Measurements from ENCODE around the gene HOXB1. TPM values are rescaled to one million over a fixed set of nuclear protein-coding genes. Genes with fewer than 3 reads are reported as not detected.

Gene HOXB1
- total and polyA plus RNA-seq, 4 donors: 0.63 TPM; not detected in 3

DNA sequence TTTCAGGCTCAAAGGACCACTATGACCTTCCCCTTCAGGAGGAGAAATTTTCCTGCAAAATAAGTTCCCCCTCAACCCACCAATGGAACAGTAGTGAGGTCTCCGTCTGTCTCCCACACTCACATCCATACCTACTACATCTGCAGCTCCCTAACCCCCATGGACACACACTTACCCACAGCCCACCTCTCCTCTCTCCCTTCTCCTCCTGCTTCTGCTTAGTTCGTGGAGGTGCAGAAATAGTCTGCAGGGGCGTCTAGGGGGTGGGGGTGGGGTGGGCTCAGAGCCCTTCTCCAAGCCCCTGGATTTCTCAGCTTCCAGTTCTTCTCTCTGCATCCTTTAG, 38.4 kb upstream of the HOXB1 start:
- Histone ChIP-seq H3K4me3 (ENCODE audit: low read length in 2 of 2) (peak overlapping the region in 1 of 2 donors; percentile 24), H3K27me3 (ENCODE audit: control insufficient read depth in 1 of 2, insufficient read depth in 2 of 2, low read length in 1 of 2) (no peaks in the 10 kb centered on the region), H3K27ac (ENCODE audit: low read depth in 1 of 2, low read length in 2 of 2) (no peak overlapping the region), H3K4me1 (ENCODE audit: control insufficient read depth in 1 of 2, insufficient read depth in 2 of 2, low read length in 2 of 2) (peaks cover 0 to 7% of the 10 kb centered on the region in 2 donors), H3K36me3 (ENCODE audit: control insufficient read depth in 1 of 2, insufficient read depth in 2 of 2, low read length in 1 of 2) (no peaks in the 10 kb centered on the region), H3K9me3 (ENCODE audit: control insufficient read depth, low read length) (no peaks in the 10 kb centered on the region)
- DNase-seq (peak in 1 of 2 donors; percentile 33), ATAC-seq (ENCODE audit: low FRiP score) (no peak)
- intact Hi-C loops (cut with DNase I): no loop called here
- WGBS, 2 donors: 49 to 58% methylated on average over 3 of the region's 3 CpGs

DNA sequence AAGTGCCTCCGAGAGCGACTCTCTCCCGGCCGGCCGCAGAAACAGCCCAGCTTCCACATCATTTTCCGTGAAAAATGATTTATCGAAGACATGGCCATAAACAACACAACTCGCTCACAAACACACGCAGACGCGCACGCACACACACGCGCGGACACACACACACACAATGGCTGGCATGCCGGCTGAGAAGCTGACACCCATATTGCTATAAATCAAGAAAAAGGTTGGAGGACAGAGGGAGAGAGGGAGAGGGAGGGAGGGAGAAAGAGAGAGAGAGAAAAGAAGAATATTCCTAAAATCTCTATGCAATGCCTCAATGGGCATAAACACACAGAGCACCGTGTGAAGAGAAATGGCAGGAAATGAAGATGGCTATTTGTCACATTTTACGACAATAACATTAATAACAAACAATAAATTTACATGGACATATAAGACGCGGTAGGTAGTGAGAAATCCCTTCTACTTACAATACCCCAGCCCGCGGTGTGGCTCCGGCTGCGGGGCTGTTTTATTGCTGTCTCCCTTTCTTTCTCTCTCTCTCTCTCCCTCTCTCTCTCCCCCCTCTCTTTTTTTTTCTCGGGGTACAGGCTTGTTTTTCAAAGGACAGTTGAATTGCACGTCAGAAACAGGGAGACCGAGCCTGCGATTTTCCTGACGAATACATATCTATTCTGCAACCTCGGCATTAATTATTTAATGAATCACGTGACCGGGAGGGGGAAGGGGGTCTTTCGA, 37.9 kb upstream of the HOXB1 start:
- intact Hi-C loops (cut with DNase I): no loop called here
- ATAC-seq (ENCODE audit: low FRiP score) (no peak), DNase-seq (no peak)
- H3K4me3 ChIP-seq (ENCODE audit: low read length in 2 of 2): peak overlapping the region in 1 of 2 donors; percentile 24
- H3K27ac ChIP-seq (ENCODE audit: low read depth in 1 of 2, low read length in 2 of 2): no peak overlapping the region
- H3K4me1 ChIP-seq (ENCODE audit: control insufficient read depth in 1 of 2, insufficient read depth in 2 of 2, low read length in 2 of 2): peaks cover 0 to 7% of the 10 kb centered on the region in 2 donors
- no peaks in the 10 kb centered on the region for H3K27me3 ChIP-seq (ENCODE audit: control insufficient read depth in 1 of 2, insufficient read depth in 2 of 2, low read length in 1 of 2)
- H3K36me3 ChIP-seq (ENCODE audit: control insufficient read depth in 1 of 2, insufficient read depth in 2 of 2, low read length in 1 of 2): no peaks in the 10 kb centered on the region
- WGBS, 2 donors: 27 to 53% methylated on average over 33 of the region's 33 CpGs
- H3K9me3 ChIP-seq (ENCODE audit: control insufficient read depth, low read length): no peaks in the 10 kb centered on the region

DNA sequence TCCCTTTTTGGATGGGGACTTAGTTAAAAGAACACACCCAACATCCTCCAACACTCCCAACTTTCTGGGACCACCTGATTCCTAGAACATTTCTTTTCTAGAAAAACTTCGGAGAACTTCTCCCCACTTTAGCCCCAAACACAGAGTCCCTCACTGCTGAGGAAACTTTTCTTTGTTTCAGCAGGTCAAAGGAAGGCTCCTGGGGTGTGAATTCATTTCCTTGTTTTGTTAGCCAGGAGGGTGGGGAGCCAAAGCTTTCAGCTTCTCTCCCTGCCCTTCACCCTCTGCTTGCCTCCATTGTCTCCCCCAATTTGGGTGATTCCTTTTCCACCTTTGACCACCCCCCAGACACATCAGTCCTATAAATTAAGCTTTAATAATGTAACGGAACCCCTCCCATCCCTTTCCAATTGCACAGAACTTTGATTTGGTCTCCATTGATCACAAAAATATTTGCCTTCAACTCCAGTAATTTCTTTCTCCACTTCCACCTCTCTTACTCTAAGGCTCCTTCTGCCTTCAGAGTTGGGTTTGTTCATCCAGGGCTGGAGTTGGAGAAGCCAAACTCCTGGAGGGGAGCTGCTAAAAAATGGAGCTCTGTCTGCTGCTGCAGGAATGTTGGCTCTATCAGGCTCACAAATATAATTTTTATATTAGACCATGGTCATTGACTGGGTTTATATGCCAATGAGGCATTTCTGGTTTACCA, 37.0 kb upstream of the HOXB1 start:
- H3K9me3 ChIP-seq (ENCODE audit: control insufficient read depth, low read length): no peaks in the 10 kb centered on the region
- intact Hi-C loops (cut with DNase I): no loop called here
- ATAC-seq (ENCODE audit: low FRiP score) (no peak), DNase-seq (no peak)
- no peak overlapping the region for H3K27ac ChIP-seq (ENCODE audit: low read depth in 1 of 2, low read length in 2 of 2)
- H3K27me3 ChIP-seq (ENCODE audit: control insufficient read depth in 1 of 2, insufficient read depth in 2 of 2, low read length in 1 of 2): no peaks in the 10 kb centered on the region
- H3K4me1 ChIP-seq (ENCODE audit: control insufficient read depth in 1 of 2, insufficient read depth in 2 of 2, low read length in 2 of 2): peaks cover 0 to 7% of the 10 kb centered on the region in 2 donors
- 89 to 91% methylated on average over 2 of the region's 2 CpGs for WGBS, 2 donors
- no peaks in the 10 kb centered on the region for H3K36me3 ChIP-seq (ENCODE audit: control insufficient read depth in 1 of 2, insufficient read depth in 2 of 2, low read length in 1 of 2)
- H3K4me3 ChIP-seq (ENCODE audit: low read length in 2 of 2): no peak overlapping the region

DNA sequence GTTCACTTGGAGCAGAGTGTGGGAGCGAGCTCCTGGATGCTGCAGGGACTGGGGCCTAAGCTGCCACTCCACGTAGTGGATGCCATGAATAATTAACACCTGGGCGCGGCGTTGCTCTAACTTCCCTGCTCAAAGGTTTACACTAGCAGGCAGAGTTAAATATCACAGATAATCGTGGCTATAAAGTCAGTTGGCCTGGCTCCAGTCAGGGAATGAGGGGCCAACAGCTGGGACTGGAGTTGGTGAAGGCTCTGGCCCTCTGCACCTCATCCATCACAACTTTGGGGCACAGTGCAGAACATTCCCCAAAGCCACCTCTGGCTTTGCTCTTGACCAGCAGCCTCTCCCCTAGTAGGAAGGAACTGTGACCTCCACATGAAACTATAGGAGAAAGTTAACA, 36.4 kb upstream of the HOXB1 start:
- no peak overlapping the region for H3K27ac ChIP-seq (ENCODE audit: low read depth in 1 of 2, low read length in 2 of 2)
- intact Hi-C loops (cut with DNase I): no loop called here
- H3K4me3 ChIP-seq (ENCODE audit: low read length in 2 of 2): no peak overlapping the region
- no peak for DNase-seq
- no peaks in the 10 kb centered on the region for H3K27me3 ChIP-seq (ENCODE audit: control insufficient read depth in 1 of 2, insufficient read depth in 2 of 2, low read length in 1 of 2)
- H3K9me3 ChIP-seq (ENCODE audit: control insufficient read depth, low read length): no peaks in the 10 kb centered on the region
- H3K4me1 ChIP-seq (ENCODE audit: control insufficient read depth in 1 of 2, insufficient read depth in 2 of 2, low read length in 2 of 2): peaks cover 0 to 7% of the 10 kb centered on the region in 2 donors
- WGBS, 2 donors: 75 to 82% methylated on average over 6 of the region's 6 CpGs
- ATAC-seq (ENCODE audit: low FRiP score): no peak
- no peaks in the 10 kb centered on the region for H3K36me3 ChIP-seq (ENCODE audit: control insufficient read depth in 1 of 2, insufficient read depth in 2 of 2, low read length in 1 of 2)

DNA sequence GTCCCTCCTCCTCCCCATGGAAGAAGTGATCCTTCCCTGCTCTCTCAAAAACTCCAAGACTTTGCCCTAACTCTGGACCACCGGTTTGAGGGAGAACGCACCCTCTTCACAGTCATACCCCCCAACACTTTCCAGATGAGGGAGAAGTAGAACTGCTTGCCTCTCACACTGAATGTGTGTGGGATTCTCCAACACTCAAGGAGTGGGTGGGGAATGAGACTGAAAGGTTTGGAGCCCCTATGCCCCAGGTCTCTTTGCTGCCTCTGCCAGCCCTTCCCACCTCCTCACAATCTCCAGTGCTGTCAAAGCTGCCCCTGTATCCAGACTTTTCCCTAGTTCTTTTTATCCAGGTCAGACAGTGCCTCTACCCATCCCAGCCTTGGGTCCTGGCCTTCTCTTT, 35.9 kb upstream of the HOXB1 start:
- Histone ChIP-seq H3K27me3 (ENCODE audit: control insufficient read depth in 1 of 2, insufficient read depth in 2 of 2, low read length in 1 of 2) (no peaks in the 10 kb centered on the region), H3K4me1 (ENCODE audit: control insufficient read depth in 1 of 2, insufficient read depth in 2 of 2, low read length in 2 of 2) (peaks cover 0 to 7% of the 10 kb centered on the region in 2 donors), H3K27ac (ENCODE audit: low read depth in 1 of 2, low read length in 2 of 2) (no peak overlapping the region), H3K9me3 (ENCODE audit: control insufficient read depth, low read length) (no peaks in the 10 kb centered on the region), H3K36me3 (ENCODE audit: control insufficient read depth in 1 of 2, insufficient read depth in 2 of 2, low read length in 1 of 2) (no peaks in the 10 kb centered on the region), H3K4me3 (ENCODE audit: low read length in 2 of 2) (no peak overlapping the region)
- intact Hi-C loops (cut with DNase I): no loop called here
- ATAC-seq (ENCODE audit: low FRiP score): no peak
- 49 to 67% methylated on average over 2 of the region's 2 CpGs for WGBS, 2 donors
- no peak for DNase-seq

DNA sequence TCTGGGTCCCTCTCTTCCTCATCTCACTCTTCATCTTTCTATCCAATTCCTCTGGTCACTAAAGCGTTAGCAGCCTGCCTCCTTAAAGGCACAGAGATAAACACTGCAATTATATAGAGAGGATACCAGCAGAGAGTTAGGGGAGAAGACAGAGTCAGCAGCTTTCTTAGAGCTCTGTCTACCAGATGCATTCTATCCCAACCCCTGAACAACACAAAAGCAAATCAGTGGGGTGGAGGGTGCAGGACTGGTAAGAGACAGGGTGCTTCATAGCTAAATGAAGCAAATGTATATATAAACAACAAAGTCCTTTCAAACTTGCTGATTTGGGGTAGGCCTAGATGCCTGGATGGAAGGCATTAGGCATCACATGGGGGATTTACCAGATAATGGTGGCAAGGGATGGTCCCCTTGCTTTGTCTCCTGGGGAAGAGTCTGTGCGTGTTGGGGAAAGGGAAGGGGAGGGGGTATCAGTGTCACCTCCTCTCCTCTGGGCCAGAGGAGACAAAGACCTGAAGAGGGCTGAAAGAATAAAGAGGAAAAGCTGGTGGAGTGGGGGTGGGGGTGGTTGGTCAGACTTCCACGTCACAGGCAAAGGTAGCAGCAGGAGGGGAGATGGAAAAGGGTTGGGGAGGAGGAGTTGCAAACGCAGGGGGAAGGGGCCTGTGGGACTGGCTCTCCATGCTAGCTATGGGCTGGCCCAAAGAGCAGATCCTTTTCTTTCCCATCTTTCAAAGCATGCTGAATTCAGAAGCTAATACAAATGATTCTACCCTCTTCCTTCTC, 35.3 kb upstream of the HOXB1 start:
- no peak overlapping the region for H3K27ac ChIP-seq (ENCODE audit: low read depth in 1 of 2, low read length in 2 of 2)
- no peaks in the 10 kb centered on the region for H3K36me3 ChIP-seq (ENCODE audit: control insufficient read depth in 1 of 2, insufficient read depth in 2 of 2, low read length in 1 of 2)
- ATAC-seq (ENCODE audit: low FRiP score) (no peak), DNase-seq (no peak)
- no peaks in the 10 kb centered on the region for H3K9me3 ChIP-seq (ENCODE audit: control insufficient read depth, low read length)
- H3K4me1 ChIP-seq (ENCODE audit: control insufficient read depth in 1 of 2, insufficient read depth in 2 of 2, low read length in 2 of 2): peaks cover 0 to 7% of the 10 kb centered on the region in 2 donors
- WGBS, 2 donors: 89 to 91% methylated on average over 4 of the region's 4 CpGs
- intact Hi-C loops (cut with DNase I): no loop called here
- no peaks in the 10 kb centered on the region for H3K27me3 ChIP-seq (ENCODE audit: control insufficient read depth in 1 of 2, insufficient read depth in 2 of 2, low read length in 1 of 2)
- H3K4me3 ChIP-seq (ENCODE audit: low read length in 2 of 2): no peak overlapping the region

DNA sequence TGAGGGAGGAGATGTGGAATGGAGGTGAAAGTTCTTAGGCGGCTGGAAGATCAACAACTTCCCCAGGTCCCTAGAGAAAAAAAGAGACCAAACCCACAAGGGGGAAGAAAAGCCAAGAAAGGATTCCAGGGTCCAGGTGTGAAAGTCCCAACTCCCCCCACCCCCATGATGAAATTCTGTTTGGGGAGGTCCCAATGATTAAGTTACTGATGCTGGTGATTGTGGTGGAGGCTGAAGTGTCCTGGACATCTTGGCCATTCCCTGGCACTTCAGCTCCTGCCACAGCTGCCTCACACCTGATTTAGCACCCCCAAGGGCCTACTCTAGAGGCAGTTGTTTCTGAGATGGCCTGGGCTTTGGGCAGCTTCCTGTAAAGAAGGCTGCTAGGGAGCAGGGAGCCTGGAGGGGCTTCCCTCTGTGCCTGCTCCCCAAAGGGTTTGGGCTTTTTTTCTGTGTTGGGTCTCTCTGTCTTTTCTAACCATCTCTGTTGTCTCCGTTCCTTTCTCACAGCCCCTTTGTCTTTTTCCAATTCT, 34.3 kb upstream of the HOXB1 start:
- Histone ChIP-seq H3K4me3 (ENCODE audit: low read length in 2 of 2) (peak overlapping the region in 1 of 2 donors; percentile 60), H3K36me3 (ENCODE audit: control insufficient read depth in 1 of 2, insufficient read depth in 2 of 2, low read length in 1 of 2) (no peaks in the 10 kb centered on the region), H3K27me3 (ENCODE audit: control insufficient read depth in 1 of 2, insufficient read depth in 2 of 2, low read length in 1 of 2) (no peaks in the 10 kb centered on the region), H3K4me1 (ENCODE audit: control insufficient read depth in 1 of 2, insufficient read depth in 2 of 2, low read length in 2 of 2) (peaks cover 0 to 5% of the 10 kb centered on the region in 2 donors), H3K9me3 (ENCODE audit: control insufficient read depth, low read length) (no peaks in the 10 kb centered on the region), H3K27ac (ENCODE audit: low read depth in 1 of 2, low read length in 2 of 2) (no peak overlapping the region)
- DNase-seq (no peak), ATAC-seq (ENCODE audit: low FRiP score) (no peak)
- intact Hi-C loops (cut with DNase I): no loop called here
- WGBS, 2 donors: 79 to 84% methylated on average over 2 of the region's 2 CpGs

DNA sequence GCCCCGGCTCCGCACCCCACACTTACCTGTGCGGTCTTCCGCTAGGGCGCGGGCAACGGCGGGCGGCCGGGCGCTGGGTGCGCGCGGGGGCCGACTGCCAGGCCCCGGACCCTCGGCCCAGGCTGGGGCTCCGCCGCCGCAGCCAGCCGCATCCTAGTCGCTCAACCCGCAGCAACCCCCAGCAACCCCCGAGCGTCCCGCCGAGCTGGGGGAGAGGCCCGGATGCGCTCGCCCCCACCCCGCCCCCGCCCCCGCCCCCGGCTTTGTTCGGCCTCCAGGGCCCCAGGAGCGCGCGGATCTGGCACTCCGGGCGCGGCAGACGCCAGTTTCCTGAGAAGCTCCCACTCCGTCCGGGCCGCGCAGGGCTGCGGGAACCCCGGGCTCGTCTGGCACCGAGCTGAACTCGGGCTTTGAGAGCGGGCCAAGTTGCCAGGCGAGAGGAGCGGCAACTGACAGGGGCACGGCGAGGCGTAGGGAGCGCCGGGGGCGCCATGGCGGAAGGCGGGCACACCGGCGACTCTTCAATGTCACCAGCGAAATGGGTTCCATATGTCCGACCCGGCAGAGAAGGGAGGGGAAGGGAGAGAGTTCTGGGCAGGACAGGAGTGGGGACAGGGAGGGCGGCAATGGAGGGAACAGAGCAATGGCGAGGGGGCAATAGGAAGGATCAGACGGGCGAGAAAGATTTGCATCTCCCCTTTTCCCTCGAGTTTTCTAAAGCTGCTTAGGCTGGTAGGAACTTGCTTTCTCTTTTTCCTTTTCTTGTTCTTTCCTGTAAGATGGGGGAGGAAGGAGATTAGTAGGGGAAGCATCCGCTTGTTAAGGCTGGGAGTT, 33.6 kb upstream of the HOXB1 start:
- ATAC-seq (ENCODE audit: low FRiP score) (peak; percentile 28), DNase-seq (peak in 1 of 2 donors; percentile 72)
- Histone ChIP-seq H3K4me1 (ENCODE audit: control insufficient read depth in 1 of 2, insufficient read depth in 2 of 2, low read length in 2 of 2) (no peaks in the 10 kb centered on the region), H3K27ac (ENCODE audit: low read depth in 1 of 2, low read length in 2 of 2) (no peak overlapping the region), H3K9me3 (ENCODE audit: control insufficient read depth, low read length) (no peaks in the 10 kb centered on the region), H3K27me3 (ENCODE audit: control insufficient read depth in 1 of 2, insufficient read depth in 2 of 2, low read length in 1 of 2) (no peaks in the 10 kb centered on the region), H3K4me3 (ENCODE audit: low read length in 2 of 2) (peak overlapping the region; percentile 21 to 60), H3K36me3 (ENCODE audit: control insufficient read depth in 1 of 2, insufficient read depth in 2 of 2, low read length in 1 of 2) (no peaks in the 10 kb centered on the region)
- intact Hi-C loops (cut with DNase I): no loop called here
- WGBS, 2 donors: 6 to 8% methylated on average over 57 to 73 of the region's 73 CpGs

Data from aorta (tissue), 5 donors.